H9 (cell line): ENCODE results near the gene BICDL2. TPM values are rescaled to one million over a fixed set of nuclear protein-coding genes. Genes with fewer than 3 reads are reported as not detected.
"Not testable (repeated sequence)": the region's sequence is repeated elsewhere in the genome, so short reads cannot be mapped to it uniquely, and the experiment has no call there.

Experiments used
- DNase-seq: peaks from one replicate; pipeline ENCODE4 v3.0.0-alpha.2; 2017
- H2AFZ ChIP-seq: one replicate; pipeline ENCODE4 v1.6.1; 2013; ENCODE audit warnings: mild to moderate bottlenecking, low read length, control low read depth, moderate library complexity
- H2AK5ac ChIP-seq: 2 replicates; pipeline ENCODE4 v1.6.1; 2013; ENCODE audit warnings: low read length, control low read depth, mixed read lengths; ENCODE audit not compliant: insufficient read length
- H2BK120ac ChIP-seq: one replicate; pipeline ENCODE4 v1.6.1; 2013; ENCODE audit warnings: low read depth, mild to moderate bottlenecking, low read length, control low read depth, inconsistent platforms; ENCODE audit not compliant: poor library complexity, severe bottlenecking
- H2BK12ac ChIP-seq: 2 replicates; pipeline ENCODE4 v1.6.1; 2013; ENCODE audit warnings: low read length, control low read depth, mixed read lengths, low read depth; ENCODE audit not compliant: insufficient read length
- H2BK15ac ChIP-seq: 2 replicates; pipeline ENCODE4 v1.6.1; 2013; ENCODE audit warnings: low read depth, low read length, control low read depth
- H2BK20ac ChIP-seq: one replicate; pipeline ENCODE4 v1.6.1; 2013; ENCODE audit warnings: low read depth, mild to moderate bottlenecking, low read length, control low read depth, inconsistent platforms; ENCODE audit not compliant: poor library complexity, severe bottlenecking
- H2BK5ac ChIP-seq: 2 replicates; pipeline ENCODE4 v1.6.1; 2013; ENCODE audit warnings: low read length, control low read depth, mixed read lengths; ENCODE audit not compliant: insufficient read length
- H3K14ac ChIP-seq: 2 replicates; pipeline ENCODE4 v1.6.1; 2013; ENCODE audit warnings: low read length, control low read depth; ENCODE audit not compliant: insufficient read depth
- H3K18ac ChIP-seq: 2 replicates; pipeline ENCODE4 v1.6.1; 2013; ENCODE audit warnings: low read depth, mild to moderate bottlenecking, mixed read lengths, low read length, control low read depth; ENCODE audit not compliant: insufficient read length
- H3K23ac ChIP-seq: 2 replicates; pipeline ENCODE4 v1.6.1; 2013; ENCODE audit warnings: low read length, control low read depth, mixed read lengths, low read depth; ENCODE audit not compliant: insufficient read length
- H3K23me2 ChIP-seq: 2 replicates; pipeline ENCODE4 v1.6.1; 2013; ENCODE audit warnings: low read depth, mild to moderate bottlenecking, mixed read lengths, low read length, control low read depth; ENCODE audit not compliant: insufficient read length, poor library complexity, severe bottlenecking
- H3K27ac ChIP-seq: 2 replicates; pipeline ENCODE4 v1.5.1; 2013; ENCODE audit warnings: low read length, control low read depth, mixed read lengths, low read depth; ENCODE audit not compliant: insufficient read length
- H3K27me3 ChIP-seq: 2 replicates; pipeline ENCODE4 v1.6.1; 2013; ENCODE audit warnings: low read length, control low read depth, inconsistent platforms; ENCODE audit not compliant: insufficient read depth
- H3K4ac ChIP-seq: 2 replicates; pipeline ENCODE4 v1.6.1; 2013; ENCODE audit warnings: low read depth, mild to moderate bottlenecking, control low read depth, inconsistent platforms, low read length, moderate library complexity
- H3K4me1 ChIP-seq: 2 replicates; pipeline ENCODE4 v1.6.1; 2013; ENCODE audit warnings: low read length, control low read depth, inconsistent platforms; ENCODE audit not compliant: insufficient read depth
- H3K4me2 ChIP-seq: 2 replicates; pipeline ENCODE4 v1.6.1; 2013; ENCODE audit warnings: low read length, control low read depth, mixed read lengths; ENCODE audit not compliant: insufficient read length, insufficient read depth
- H3K56ac ChIP-seq: 2 replicates; pipeline ENCODE4 v1.6.1; 2013; ENCODE audit warnings: low read depth, mild to moderate bottlenecking, mixed read lengths, low read length, control low read depth; ENCODE audit not compliant: insufficient read length
- H3K79me1 ChIP-seq: 2 replicates; pipeline ENCODE4 v1.6.1; 2013; ENCODE audit warnings: low read depth, mild to moderate bottlenecking, moderate library complexity, low read length, control low read depth, inconsistent platforms; ENCODE audit not compliant: insufficient read depth, poor library complexity, severe bottlenecking
- H3K79me2 ChIP-seq: 2 replicates; pipeline ENCODE4 v1.6.1; 2013; ENCODE audit warnings: low read length, control low read depth, inconsistent platforms; ENCODE audit not compliant: insufficient read depth
- H3K9ac ChIP-seq: 2 replicates; pipeline ENCODE4 v1.6.1; 2013; ENCODE audit warnings: low read length, control low read depth, mixed read lengths; ENCODE audit not compliant: insufficient read length; ENCODE audit errors: extremely low read depth
- H3K9me3 ChIP-seq: one replicate; pipeline ENCODE4 v1.6.1; 2013; ENCODE audit warnings: low read depth, low read length, inconsistent platforms; ENCODE audit not compliant: control insufficient read depth
- H3T11ph ChIP-seq: one replicate; pipeline ENCODE4 v1.6.1; 2013; ENCODE audit warnings: mild to moderate bottlenecking, low read length, control low read depth, inconsistent platforms
- H4K20me1 ChIP-seq: one replicate; pipeline ENCODE4 v1.6.1; 2013; ENCODE audit not compliant: control insufficient read depth, insufficient read length, insufficient read depth
- H4K5ac ChIP-seq: 2 replicates; pipeline ENCODE4 v1.6.1; 2013; ENCODE audit warnings: low read depth, mild to moderate bottlenecking, mixed read lengths, low read length, control low read depth; ENCODE audit not compliant: insufficient read length
- H4K8ac ChIP-seq: replicated peaks from 2 replicates; pipeline ENCODE4 v1.6.1; 2013; ENCODE audit warnings: low read length, control low read depth, mixed read lengths, low read depth; ENCODE audit not compliant: insufficient read length
- H4K91ac ChIP-seq: 2 replicates; pipeline ENCODE4 v1.6.1; 2013; ENCODE audit warnings: low read depth, mild to moderate bottlenecking, moderate library complexity, mixed read lengths, low read length, control low read depth; ENCODE audit not compliant: insufficient read length
- H3K27ac Mint-ChIP-seq, 3 experiments: 2 replicates in 2 of 3; 3 replicates in 1 of 3; pipeline ENCODE4 v1.8.0; 2020 to 2021; ENCODE audit warnings: mixed read lengths in 3 of 3, mild to moderate bottlenecking in 1 of 3, moderate library complexity in 1 of 3
- H3K27me3 Mint-ChIP-seq: 2 replicates; pipeline ENCODE4 v1.8.0; 2021; ENCODE audit warnings: low read depth, mild to moderate bottlenecking, moderate library complexity, mixed read lengths
- H3K36me3 Mint-ChIP-seq, 3 experiments: 2 replicates in 2 of 3; 3 replicates in 1 of 3; pipeline ENCODE4 v1.8.0; 2020 to 2021; ENCODE audit warnings: low read depth in 3 of 3, mixed read lengths in 3 of 3; ENCODE audit not compliant: insufficient read depth in 1 of 3
- H3K4me1 Mint-ChIP-seq, 2 experiments: 2 replicates each; pipeline ENCODE4 v1.8.0; 2020; ENCODE audit warnings: mixed read lengths in 2 of 2
- H3K4me3 Mint-ChIP-seq, 2 experiments: 2 replicates in 1 of 2; 3 replicates in 1 of 2; pipeline ENCODE4 v1.8.0; 2020 to 2021; ENCODE audit warnings: mild to moderate bottlenecking in 2 of 2, mixed read lengths in 2 of 2, moderate library complexity in 1 of 2
- H3K9me3 Mint-ChIP-seq, 2 experiments: 2 replicates in 1 of 2; 3 replicates in 1 of 2; pipeline ENCODE4 v1.8.0; 2020; ENCODE audit warnings: mild to moderate bottlenecking in 2 of 2, mixed read lengths in 2 of 2, moderate library complexity in 1 of 2
- WGBS: extraction: QIAGEN DNeasy Blood & Tissue Kit; methylation state at CpG from one replicate; pipeline ENCODE4 v1.1.7; 2013; ENCODE audit warnings: missing lambda C conversion rate, low lambda C conversion rate, mixed read lengths; ENCODE audit not compliant: insufficient read length; ENCODE audit errors: extremely low coverage; 5-methylcytosine and 5-hydroxymethylcytosine counted together
- total RNA-seq: library from RNA; stranded (reverse); gene quantifications from 2 replicates; pipeline ENCODE4 v1.2.1, GENCODE V29; 2021
- TF ChIP-seq, protein P1 (sequence below): fragments of 200-600 bp; sonication (generic); conservative IDR thresholded peaks from 3 replicates; pipeline ENCODE4 v1.8.0; 2021; ENCODE audit warnings: antibody characterized with exemption, mild to moderate bottlenecking

BICDL2 gene
- total RNA-seq, 1 experiment from 2014 or later: 13.5 TPM

DNA sequence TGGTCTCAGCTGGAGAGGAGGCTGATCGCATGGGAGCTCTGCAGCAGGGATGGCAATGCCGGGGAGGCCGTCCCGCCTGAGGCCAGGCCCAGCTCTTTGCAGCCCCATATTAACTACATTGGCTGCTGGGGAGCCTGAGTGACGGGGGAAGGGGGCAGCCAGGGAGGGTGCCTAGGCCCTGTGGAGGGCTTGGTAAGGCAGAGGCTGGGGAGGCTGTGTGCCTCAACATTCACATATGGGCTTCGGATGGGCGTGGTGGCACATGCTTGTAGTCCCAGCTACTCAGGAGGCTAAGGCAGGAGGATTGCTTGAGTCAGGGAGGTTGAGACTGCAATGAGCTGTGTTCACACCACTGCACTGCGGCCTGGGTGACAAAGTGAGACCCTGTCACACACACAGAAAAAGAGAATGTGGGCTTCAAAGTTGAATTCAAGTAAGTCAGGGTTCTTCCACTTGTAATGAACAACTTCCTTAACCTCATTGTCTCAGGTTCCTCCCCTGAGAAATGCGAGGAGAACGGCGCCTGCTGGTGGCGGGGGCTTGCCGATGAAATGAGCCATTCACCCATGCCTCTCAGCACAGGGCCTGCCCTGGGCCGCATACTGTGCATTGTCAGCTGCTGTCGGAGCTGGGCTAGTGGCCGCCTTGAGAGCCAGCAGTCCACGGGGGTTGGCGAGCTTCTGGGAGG is 36.0 kb upstream of the BICDL2 start:
- H3T11ph ChIP-seq, H4K8ac ChIP-seq, H3K9me3 ChIP-seq, H3K27ac ChIP-seq, H2BK12ac ChIP-seq, H3K4ac ChIP-seq, H3K79me1 ChIP-seq, H3K23me2 ChIP-seq, H3K9ac ChIP-seq, H4K91ac ChIP-seq, H3K56ac ChIP-seq, H3K4me1 ChIP-seq, H3K23ac ChIP-seq, H2BK20ac ChIP-seq, H3K79me2 ChIP-seq, H3K9me3 Mint-ChIP-seq, H4K5ac ChIP-seq, H2BK15ac ChIP-seq, H4K20me1 ChIP-seq, H2AFZ ChIP-seq, H3K36me3 Mint-ChIP-seq, DNase-seq, H3K14ac ChIP-seq, H3K27ac Mint-ChIP-seq, H2BK5ac ChIP-seq, H2BK120ac ChIP-seq, H3K4me3 Mint-ChIP-seq, H3K18ac ChIP-seq, H3K27me3 ChIP-seq, H2AK5ac ChIP-seq, H3K4me2 ChIP-seq: not testable (repeated sequence)
- no CpG with 5 or more reads among the region's 18 CpGs for WGBS
- Mint-ChIP-seq H3K4me1 (peaks cover 22 to 29% of the 10 kb centered on the region in 2 experiments), H3K27me3 (peaks cover 17% of the 10 kb centered on the region)
- TF ChIP-seq, protein P1, sequence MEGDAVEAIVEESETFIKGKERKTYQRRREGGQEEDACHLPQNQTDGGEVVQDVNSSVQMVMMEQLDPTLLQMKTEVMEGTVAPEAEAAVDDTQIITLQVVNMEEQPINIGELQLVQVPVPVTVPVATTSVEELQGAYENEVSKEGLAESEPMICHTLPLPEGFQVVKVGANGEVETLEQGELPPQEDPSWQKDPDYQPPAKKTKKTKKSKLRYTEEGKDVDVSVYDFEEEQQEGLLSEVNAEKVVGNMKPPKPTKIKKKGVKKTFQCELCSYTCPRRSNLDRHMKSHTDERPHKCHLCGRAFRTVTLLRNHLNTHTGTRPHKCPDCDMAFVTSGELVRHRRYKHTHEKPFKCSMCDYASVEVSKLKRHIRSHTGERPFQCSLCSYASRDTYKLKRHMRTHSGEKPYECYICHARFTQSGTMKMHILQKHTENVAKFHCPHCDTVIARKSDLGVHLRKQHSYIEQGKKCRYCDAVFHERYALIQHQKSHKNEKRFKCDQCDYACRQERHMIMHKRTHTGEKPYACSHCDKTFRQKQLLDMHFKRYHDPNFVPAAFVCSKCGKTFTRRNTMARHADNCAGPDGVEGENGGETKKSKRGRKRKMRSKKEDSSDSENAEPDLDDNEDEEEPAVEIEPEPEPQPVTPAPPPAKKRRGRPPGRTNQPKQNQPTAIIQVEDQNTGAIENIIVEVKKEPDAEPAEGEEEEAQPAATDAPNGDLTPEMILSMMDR: peak; percentile 45

DNA sequence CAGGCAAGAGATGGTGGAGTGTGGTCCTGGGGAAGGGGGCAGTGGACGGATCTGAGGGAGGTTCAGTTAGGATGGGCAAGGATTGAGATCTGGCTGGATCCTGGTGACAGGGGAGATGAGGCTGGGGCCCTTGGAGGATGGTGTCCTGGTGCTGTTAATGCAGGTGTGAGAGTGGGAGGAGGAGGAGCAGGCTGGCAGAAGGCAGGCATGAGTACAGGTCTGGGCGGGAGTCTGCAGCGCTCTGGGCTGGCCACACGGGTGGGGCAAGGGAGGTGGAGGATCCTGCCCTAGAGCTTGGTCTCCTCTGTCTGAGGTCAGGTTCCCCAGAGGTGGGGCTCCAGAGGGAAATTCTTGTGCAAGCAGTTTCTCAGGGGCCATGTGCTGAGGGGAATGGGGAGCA is 35.4 kb upstream of the BICDL2 start:
- not testable (repeated sequence) for H3K9me3 ChIP-seq, H3K23me2 ChIP-seq, H3K27me3 ChIP-seq, H3K4ac ChIP-seq, H3K18ac ChIP-seq, H2BK15ac ChIP-seq, H3K14ac ChIP-seq, H4K5ac ChIP-seq, H3K36me3 Mint-ChIP-seq, H4K8ac ChIP-seq, H3K79me2 ChIP-seq, H3K9ac ChIP-seq, H3K23ac ChIP-seq, H2AFZ ChIP-seq, DNase-seq, H2BK120ac ChIP-seq, H4K91ac ChIP-seq, H3K27ac ChIP-seq, H2BK20ac ChIP-seq, H4K20me1 ChIP-seq, H3K4me1 ChIP-seq, H2BK5ac ChIP-seq, H3T11ph ChIP-seq, H3K4me2 ChIP-seq, H3K79me1 ChIP-seq, H3K56ac ChIP-seq, H2BK12ac ChIP-seq, H3K9me3 Mint-ChIP-seq, H3K27ac Mint-ChIP-seq, H2AK5ac ChIP-seq
- Mint-ChIP-seq H3K4me1 (peaks cover 22 to 29% of the 10 kb centered on the region in 2 experiments), H3K4me3 (peak overlapping the region in 1 of 2 experiments; percentile 19; a peak in 1 of 5 replicates), H3K27me3 (peaks cover 17% of the 10 kb centered on the region)
- WGBS: no CpG with 5 or more reads among the region's 4 CpGs
